RWPE1 (cell line): ENCODE results near the gene JUN.

ENCODE experiments used
- CTCF ChIA-PET: fragments of 350-600 bp; sonication (Branson Sonifier 250); formaldehyde crosslinking; extraction: SDS; loops from one replicate; lab custom pipeline; 2021; lab: Yijun Ruan, JAX
- POLR2A ChIA-PET: fragments of 400-600 bp; formaldehyde crosslinking; extraction: SDS; loops from one replicate; lab custom pipeline; 2020; ENCODE audit warnings: antibody characterized with exemption; ENCODE audit not compliant: low non-redundant PET; lab: Yijun Ruan, JAX
- DNase-seq: peaks from one replicate; pipeline ENCODE4 v3.0.0; 2012; ENCODE audit warnings: low spot score
- H3K27ac ChIP-seq: fragments of 450-650 bp; 2 replicates; pipeline ENCODE4 v1.5.1; 2017
- TF ChIP-seq, protein P1 (sequence below): fragments of 450-650 bp; conservative IDR thresholded peaks from 2 replicates; pipeline ENCODE4 v1.5.1; 2017; ENCODE audit warnings: low read depth, mild to moderate bottlenecking

The JUN gene

GRCh38 chr1:58781541-58782177, 2.2 kb downstream of the JUN start:
- DNase-seq: no peak
- POLR2A ChIA-PET: no interaction called here
- TF ChIP-seq, protein P1, sequence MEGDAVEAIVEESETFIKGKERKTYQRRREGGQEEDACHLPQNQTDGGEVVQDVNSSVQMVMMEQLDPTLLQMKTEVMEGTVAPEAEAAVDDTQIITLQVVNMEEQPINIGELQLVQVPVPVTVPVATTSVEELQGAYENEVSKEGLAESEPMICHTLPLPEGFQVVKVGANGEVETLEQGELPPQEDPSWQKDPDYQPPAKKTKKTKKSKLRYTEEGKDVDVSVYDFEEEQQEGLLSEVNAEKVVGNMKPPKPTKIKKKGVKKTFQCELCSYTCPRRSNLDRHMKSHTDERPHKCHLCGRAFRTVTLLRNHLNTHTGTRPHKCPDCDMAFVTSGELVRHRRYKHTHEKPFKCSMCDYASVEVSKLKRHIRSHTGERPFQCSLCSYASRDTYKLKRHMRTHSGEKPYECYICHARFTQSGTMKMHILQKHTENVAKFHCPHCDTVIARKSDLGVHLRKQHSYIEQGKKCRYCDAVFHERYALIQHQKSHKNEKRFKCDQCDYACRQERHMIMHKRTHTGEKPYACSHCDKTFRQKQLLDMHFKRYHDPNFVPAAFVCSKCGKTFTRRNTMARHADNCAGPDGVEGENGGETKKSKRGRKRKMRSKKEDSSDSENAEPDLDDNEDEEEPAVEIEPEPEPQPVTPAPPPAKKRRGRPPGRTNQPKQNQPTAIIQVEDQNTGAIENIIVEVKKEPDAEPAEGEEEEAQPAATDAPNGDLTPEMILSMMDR: peak; percentile 54
- CTCF ChIA-PET: interaction anchor here (0.7 kb wide), 1 partner anchor 967 kb away, joined by 3 read pairs; no protein-coding TSS in a partner anchor
- peak overlapping the region; percentile 95 for H3K27ac ChIP-seq

DNA sequence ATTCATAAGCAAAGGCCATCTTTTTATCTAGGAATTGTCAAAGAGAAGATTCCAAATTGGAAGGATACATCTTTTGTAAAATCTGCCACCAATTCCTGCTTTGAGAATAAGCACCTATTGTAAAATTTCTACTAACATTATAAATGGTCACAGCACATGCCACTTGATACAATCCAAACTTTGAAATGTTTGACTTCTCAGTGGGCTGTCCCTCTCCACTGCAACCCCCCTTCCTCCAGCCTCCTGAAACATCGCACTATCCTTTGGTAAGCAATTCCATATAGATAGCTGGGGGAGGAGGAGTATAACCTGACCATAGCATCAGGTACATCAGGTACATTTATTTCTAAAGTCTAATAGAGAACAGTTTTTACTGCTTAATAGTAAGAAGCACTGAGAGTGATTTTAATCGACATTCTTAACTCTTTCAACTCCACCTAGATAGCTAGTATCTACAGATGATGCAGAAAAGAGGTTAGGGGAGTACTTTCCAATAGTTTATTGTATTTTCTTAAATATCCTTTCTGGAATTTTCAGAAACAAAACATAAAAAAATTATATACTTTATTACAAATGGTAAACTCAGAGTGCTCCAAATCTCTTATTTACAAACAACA, 2.9 kb downstream of the JUN start:
- ChIA-PET POLR2A (no interaction called here), CTCF (no interaction called here)
- H3K27ac ChIP-seq: no peak overlapping the region
- DNase-seq: no peak
- TF ChIP-seq, protein P1: no peak

GRCh38 chr1:58780411-58780810, 3.4 kb downstream of the JUN start:
- DNase-seq: no peak
- H3K27ac ChIP-seq: no peak overlapping the region
- POLR2A ChIA-PET: no interaction called here
- CTCF ChIA-PET: interaction anchor here (0.7 kb wide), 1 partner anchor 35 kb away, joined by 3 read pairs; no protein-coding TSS in a partner anchor
- TF ChIP-seq, protein P1: no peak

DNA sequence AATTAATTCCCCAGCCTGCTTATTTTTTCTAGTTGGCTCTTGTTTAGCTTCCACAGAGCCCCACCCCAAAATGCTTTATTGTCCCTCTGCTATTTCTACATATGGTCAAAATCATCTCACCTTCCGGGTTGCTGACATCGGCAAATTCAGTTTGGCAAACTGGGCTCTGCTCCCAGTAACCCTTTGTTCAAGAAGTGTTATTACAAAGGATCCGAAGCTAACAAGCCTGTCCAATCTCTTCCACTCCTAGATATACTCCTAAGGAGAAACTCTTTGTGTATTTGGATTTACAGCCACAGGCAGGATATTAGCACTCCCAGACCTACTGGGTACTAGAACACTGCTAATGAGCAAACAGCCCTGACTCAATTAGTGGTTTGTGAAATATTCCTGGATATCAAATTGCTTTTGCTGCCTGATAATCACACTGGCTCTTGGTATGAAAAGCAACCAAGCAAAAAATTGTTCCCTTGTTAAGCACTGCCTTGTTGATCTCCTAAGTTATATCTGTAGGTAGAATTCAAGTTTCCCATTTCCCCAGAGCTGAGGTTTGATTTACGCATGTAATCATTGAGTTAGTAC, 4.0 kb downstream of the JUN start:
- DNase-seq: no peak
- CTCF ChIA-PET: interaction anchor here (0.5 to 0.7 kb wide), 2 partner anchors 34 to 37 kb away, joined by 3 read pairs; no protein-coding TSS in a partner anchor
- POLR2A ChIA-PET: interaction anchor here (0.6 kb wide), 1 partner anchor 266 kb away, joined by 4 read pairs; no protein-coding TSS in a partner anchor
- no peak overlapping the region for H3K27ac ChIP-seq
- TF ChIP-seq, protein P1: no peak

DNA sequence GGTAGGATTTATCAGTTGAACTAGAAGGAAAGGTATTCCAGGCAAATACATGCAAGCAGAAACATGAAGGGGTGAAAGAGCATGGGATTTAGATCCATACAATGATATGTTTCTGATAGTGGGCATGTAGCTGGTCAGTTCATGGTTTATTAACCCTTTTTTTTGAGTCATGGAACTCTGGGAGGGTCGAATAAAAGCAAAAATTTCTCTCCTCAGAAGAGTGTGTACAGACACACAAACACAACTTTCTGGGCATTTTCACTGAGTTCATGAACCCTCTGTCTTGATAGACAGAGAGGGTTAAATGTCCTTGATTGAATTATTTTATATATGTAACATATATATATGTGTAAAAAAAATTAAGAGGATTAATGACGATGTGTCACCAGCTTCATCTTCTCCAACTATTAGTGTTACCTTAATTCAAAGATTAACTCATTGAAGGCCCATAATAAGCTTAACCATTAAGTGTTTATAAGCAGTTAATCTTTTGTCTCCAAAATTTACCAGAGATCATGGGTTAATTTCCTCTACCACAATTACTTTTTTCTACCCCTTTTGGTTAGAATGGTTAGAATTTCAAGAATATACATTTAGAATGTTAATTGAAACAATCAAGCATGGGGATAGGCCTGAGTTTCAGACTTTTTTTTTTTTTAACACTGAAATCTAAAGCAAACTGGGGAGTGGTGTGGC, 4.6 kb downstream of the JUN start:
- ChIA-PET CTCF (no interaction called here), POLR2A (interaction anchor here (0.6 kb wide), 1 partner anchor 265 kb away, joined by 4 read pairs; no protein-coding TSS in a partner anchor)
- TF ChIP-seq, protein P1: no peak
- H3K27ac ChIP-seq: no peak overlapping the region
- DNase-seq: no peak

DNA sequence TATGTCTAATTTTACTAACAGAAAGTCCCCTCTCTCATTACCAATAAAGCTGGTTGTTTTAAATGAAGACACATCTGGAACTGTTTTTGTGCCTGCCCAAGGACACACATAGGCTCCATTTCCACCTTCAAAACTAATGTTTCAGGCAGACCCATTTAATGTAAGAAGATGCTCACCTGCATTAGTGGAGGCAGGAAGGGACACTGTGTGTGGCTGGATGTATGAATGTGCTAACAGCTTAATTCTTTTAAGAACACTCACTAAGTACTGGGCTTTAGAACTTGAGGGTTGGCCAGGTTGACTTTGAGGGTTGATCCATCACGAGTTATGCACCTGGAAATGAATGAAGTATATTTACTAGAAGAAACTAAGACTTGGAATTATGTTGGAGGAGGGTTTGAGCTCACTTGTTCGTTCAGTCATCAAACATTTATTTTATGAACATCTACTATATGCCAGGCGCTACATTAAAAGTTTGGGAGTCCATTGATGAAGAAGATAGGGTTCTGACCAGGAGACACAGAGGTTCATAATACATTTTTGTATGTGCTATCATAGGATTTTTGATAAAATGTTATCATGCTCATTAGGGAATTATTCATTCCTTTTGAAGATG, 5.4 kb downstream of the JUN start:
- TF ChIP-seq, protein P1: no peak
- no peak overlapping the region for H3K27ac ChIP-seq
- ChIA-PET POLR2A (no interaction called here), CTCF (no interaction called here)
- no peak for DNase-seq
